CD4-positive, alpha-beta T cell (primary cell): Measurements from ENCODE around the gene NEURL1. TPM values are rescaled to one million over a fixed set of nuclear protein-coding genes. Genes with fewer than 3 reads are reported as not detected.
"Not testable (repeated sequence)": the region's sequence is repeated elsewhere in the genome, so short reads cannot be mapped to it uniquely, and the experiment has no call there.

Source experiments
- ATAC-seq: fragments of 200-7000 bp; cut with Tn5 transposase; one replicate; pipeline ENCODE4 v1.10.0; 2022; ENCODE audit warnings: mild to moderate bottlenecking; ENCODE audit not compliant: poor library complexity
- CTCF ChIA-PET: fragments of 350-600 bp; sonication (Branson Sonifier 250); formaldehyde crosslinking; loops from one replicate; lab custom pipeline; 2021; ENCODE audit warnings: antibody characterized with exemption, inconsistent platforms; lab: Charles Lee
- POLR2A ChIA-PET: fragments of 350-600 bp; sonication (Branson Sonifier 250); formaldehyde crosslinking; loops from one replicate; lab custom pipeline; 2021; ENCODE audit warnings: antibody characterized with exemption, inconsistent platforms; lab: Charles Lee
- DNase-seq, 14 experiments: peaks; one replicate each; pipeline ENCODE4 v3.0.0-alpha.2; 2013 to 2020; ENCODE audit warnings: mixed read lengths in 2 of 14
- H3K27ac ChIP-seq, 2 donors: one replicate each; pipeline versions ENCODE4 v1.5.1 to v1.7.0; 2013; ENCODE audit warnings: low read length in 2 of 2, low read depth in 1 of 2, mild to moderate bottlenecking in 1 of 2
- H3K27me3 ChIP-seq, 2 experiments: 1 replicate in 1 of 2; 2 replicates in 1 of 2; pipeline versions ENCODE4 v1.6.1 to v1.7.0; 2013; ENCODE audit warnings: low read length in 2 of 2, control low read depth in 1 of 2, mild to moderate bottlenecking in 1 of 2, moderate library complexity in 1 of 2; ENCODE audit not compliant: insufficient read depth in 2 of 2, control insufficient read depth in 1 of 2
- H3K36me3 ChIP-seq: one replicate; pipeline ENCODE4 v1.6.1; 2013; ENCODE audit warnings: low read length, control low read depth; ENCODE audit not compliant: insufficient read depth
- H3K4me1 ChIP-seq: one replicate; pipeline ENCODE4 v1.6.1; 2013; ENCODE audit warnings: low read length, control low read depth; ENCODE audit not compliant: insufficient read depth
- H3K4me3 ChIP-seq: one replicate; pipeline ENCODE4 v1.5.1; 2013; ENCODE audit warnings: mild to moderate bottlenecking, low read length, moderate library complexity
- H3K9me3 ChIP-seq, 2 experiments: 1 replicate in 1 of 2; 2 replicates in 1 of 2; pipeline versions ENCODE4 v1.6.1 to v1.7.0; 2013; ENCODE audit warnings: low read length in 2 of 2, mild to moderate bottlenecking in 2 of 2, control low read depth in 1 of 2, moderate library complexity in 1 of 2; ENCODE audit not compliant: control insufficient read depth in 1 of 2, insufficient read depth in 1 of 2
- H3K27ac Mint-ChIP-seq: one replicate; pipeline ENCODE4 v1.8.0; 2020; ENCODE audit warnings: mixed read lengths
- H3K27me3 Mint-ChIP-seq: one replicate; pipeline ENCODE4 v1.8.0; 2021; ENCODE audit warnings: mixed read lengths
- H3K36me3 Mint-ChIP-seq: one replicate; pipeline ENCODE4 v1.8.0; 2021; ENCODE audit warnings: low read depth, mixed read lengths
- H3K4me1 Mint-ChIP-seq: one replicate; pipeline ENCODE4 v1.8.0; 2021; ENCODE audit warnings: low read depth, mixed read lengths
- H3K4me3 Mint-ChIP-seq: one replicate; pipeline ENCODE4 v1.8.0; 2020; ENCODE audit warnings: mild to moderate bottlenecking, mixed read lengths
- H3K9me3 Mint-ChIP-seq: one replicate; pipeline ENCODE4 v1.8.0; 2020; ENCODE audit warnings: mixed read lengths
- intact Hi-C, 2 experiments: fragments of 100-400 bp; cut with DNase I in 1 of 2; cut with micrococcal nuclease in 1 of 2; formaldehyde crosslinking; loops; one replicate each; pipeline versions ENCODE4 v1.15.1 to v1.9.0; 2023 to 2025; cut with DNase I, micrococcal nuclease
- total RNA-seq, 174 experiments: library from RNA in 2 of 174; stranded (reverse) in 2 of 174; gene quantifications; one replicate each; pipeline ENCODE4 v1.2.3 and lab custom pipeline; 2021 to 2026
- TF ChIP-seq, protein P1 (sequence below): fragments of 200-600 bp; IDR thresholded peaks from one replicate; pipeline ENCODE4 v1.8.0; 2022; ENCODE audit warnings: antibody characterized with exemption, mild to moderate bottlenecking

The NEURL1 gene
- total RNA-seq, 2 experiments from 2014 or later, result 0.85 to 1.1 TPM

DNA sequence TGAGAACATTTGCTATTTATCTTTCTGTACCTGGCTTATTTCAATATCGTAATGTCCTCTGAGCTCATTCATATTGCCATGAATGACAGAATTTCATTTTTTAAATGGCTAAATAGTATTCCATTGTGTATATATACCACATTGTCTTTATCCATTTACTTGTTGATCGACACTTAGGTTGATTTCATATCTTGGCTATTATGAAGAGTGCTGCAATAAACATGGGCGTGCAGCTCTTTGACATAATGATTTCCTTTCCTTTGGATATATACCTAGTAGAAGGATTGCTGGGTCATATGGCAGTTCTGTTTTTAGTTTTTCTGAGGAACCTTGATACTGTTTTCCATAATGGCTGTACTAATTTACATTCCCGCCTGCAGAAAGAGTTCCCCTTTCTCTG is 30.2 kb downstream of the NEURL1 start:
- Mint-ChIP-seq H3K27ac (no peak overlapping the region), H3K36me3 (no peaks in the 10 kb centered on the region), H3K27me3 (peaks cover 18% of the 10 kb centered on the region), H3K4me3 (no peak overlapping the region), H3K9me3 (no peaks in the 10 kb centered on the region), H3K4me1 (no peaks in the 10 kb centered on the region)
- ChIA-PET CTCF (interaction anchor here (1.1 kb wide), 1 partner anchor 9 kb away, joined by 3 read pairs; no protein-coding TSS in a partner anchor), POLR2A (no interaction called here)
- TF ChIP-seq, protein P1, sequence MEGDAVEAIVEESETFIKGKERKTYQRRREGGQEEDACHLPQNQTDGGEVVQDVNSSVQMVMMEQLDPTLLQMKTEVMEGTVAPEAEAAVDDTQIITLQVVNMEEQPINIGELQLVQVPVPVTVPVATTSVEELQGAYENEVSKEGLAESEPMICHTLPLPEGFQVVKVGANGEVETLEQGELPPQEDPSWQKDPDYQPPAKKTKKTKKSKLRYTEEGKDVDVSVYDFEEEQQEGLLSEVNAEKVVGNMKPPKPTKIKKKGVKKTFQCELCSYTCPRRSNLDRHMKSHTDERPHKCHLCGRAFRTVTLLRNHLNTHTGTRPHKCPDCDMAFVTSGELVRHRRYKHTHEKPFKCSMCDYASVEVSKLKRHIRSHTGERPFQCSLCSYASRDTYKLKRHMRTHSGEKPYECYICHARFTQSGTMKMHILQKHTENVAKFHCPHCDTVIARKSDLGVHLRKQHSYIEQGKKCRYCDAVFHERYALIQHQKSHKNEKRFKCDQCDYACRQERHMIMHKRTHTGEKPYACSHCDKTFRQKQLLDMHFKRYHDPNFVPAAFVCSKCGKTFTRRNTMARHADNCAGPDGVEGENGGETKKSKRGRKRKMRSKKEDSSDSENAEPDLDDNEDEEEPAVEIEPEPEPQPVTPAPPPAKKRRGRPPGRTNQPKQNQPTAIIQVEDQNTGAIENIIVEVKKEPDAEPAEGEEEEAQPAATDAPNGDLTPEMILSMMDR, result no peak
- Histone ChIP-seq H3K4me3 (no peak overlapping the region), H3K4me1 (no peaks in the 10 kb centered on the region), H3K27me3 (peaks cover 0 to 4% of the 10 kb centered on the region in 2 experiments), H3K36me3 (no peaks in the 10 kb centered on the region), H3K9me3 (peaks cover 0 to 5% of the 10 kb centered on the region in 2 experiments), H3K27ac (no peak overlapping the region)
- intact Hi-C loops, result no loop called here
- DNase-seq, result no peak
- no peak for ATAC-seq

DNA sequence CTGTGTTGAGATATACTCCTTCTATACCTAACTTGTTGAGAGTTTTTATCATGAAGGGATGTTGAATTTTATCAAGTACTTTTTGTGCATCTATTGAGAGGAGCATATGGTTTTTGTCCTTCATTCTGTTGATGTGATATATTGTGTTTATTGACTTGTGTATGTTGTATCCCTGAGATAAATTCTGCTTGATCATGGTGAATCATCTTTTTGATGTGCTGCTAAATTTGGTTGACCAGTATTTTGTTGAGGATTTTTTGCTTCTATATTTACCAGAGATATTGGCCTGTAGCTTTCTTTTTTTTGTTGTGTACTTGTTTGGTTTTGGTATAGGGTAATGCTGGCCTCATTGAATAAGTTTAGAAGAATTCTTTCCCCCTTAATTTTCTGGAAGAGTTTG is 32.4 kb downstream of the NEURL1 start:
- H3K4me1 ChIP-seq, result no peaks in the 10 kb centered on the region
- H3K4me1 Mint-ChIP-seq, result no peaks in the 10 kb centered on the region
- intact Hi-C loops, result no loop called here
- no peaks in the 10 kb centered on the region for H3K36me3 Mint-ChIP-seq
- H3K9me3 Mint-ChIP-seq, result peaks cover 3% of the 10 kb centered on the region
- H3K27me3 ChIP-seq, result peaks cover 0 to 4% of the 10 kb centered on the region in 2 experiments
- no peak for DNase-seq
- no peak for ATAC-seq
- H3K36me3 ChIP-seq, result no peaks in the 10 kb centered on the region
- H3K27ac ChIP-seq, result no peak overlapping the region
- peaks cover 5% of the 10 kb centered on the region in 2 experiments for H3K9me3 ChIP-seq
- H3K27me3 Mint-ChIP-seq, result peaks cover 18% of the 10 kb centered on the region
- H3K4me3 ChIP-seq, result no peak overlapping the region
- no peak overlapping the region for H3K4me3 Mint-ChIP-seq
- H3K27ac Mint-ChIP-seq, result no peak overlapping the region
- TF ChIP-seq, protein P1, result no peak
- ChIA-PET CTCF (no interaction called here), POLR2A (no interaction called here)

DNA sequence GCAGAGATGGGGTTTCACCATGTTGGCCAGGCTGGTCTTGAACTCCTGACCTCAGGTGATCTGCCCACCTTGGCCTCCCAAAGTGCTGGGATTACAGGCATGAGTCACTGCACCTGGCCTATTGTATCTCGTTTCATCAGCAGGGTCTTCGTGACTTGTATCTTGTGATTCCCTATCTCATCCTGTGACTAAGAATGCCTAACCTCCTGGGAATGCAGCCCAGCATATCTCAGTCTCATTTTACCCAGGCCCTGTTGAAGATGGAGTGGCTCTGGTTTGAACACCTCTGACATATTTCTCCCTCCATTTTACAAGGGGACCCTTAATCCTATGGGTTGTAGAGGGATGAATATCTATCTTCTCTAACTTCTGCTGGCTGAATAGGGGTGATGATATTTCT is 34.0 kb downstream of the NEURL1 start:
- intact Hi-C loops, ATAC-seq: not testable (repeated sequence)
- peaks cover 18% of the 10 kb centered on the region for H3K27me3 Mint-ChIP-seq

GRCh38 chr10:103528549-103528948 is 35.0 kb downstream of the NEURL1 start:
- Histone ChIP-seq H3K36me3 (no peaks in the 10 kb centered on the region), H3K4me1 (no peaks in the 10 kb centered on the region), H3K9me3 (peaks cover 5 to 13% of the 10 kb centered on the region in 2 experiments), H3K27me3 (peaks cover 0 to 4% of the 10 kb centered on the region in 2 experiments), H3K4me3 (no peak overlapping the region), H3K27ac (no peak overlapping the region)
- ChIA-PET CTCF (no interaction called here), POLR2A (no interaction called here)
- no peak overlapping the region for H3K4me3 Mint-ChIP-seq
- ATAC-seq (no peak), DNase-seq (no peak)
- intact Hi-C loops, result no loop called here
- H3K27me3 Mint-ChIP-seq, result peaks cover 18% of the 10 kb centered on the region
- H3K9me3 Mint-ChIP-seq, result peaks cover 6% of the 10 kb centered on the region
- no peaks in the 10 kb centered on the region for H3K36me3 Mint-ChIP-seq
- H3K27ac Mint-ChIP-seq, result no peak overlapping the region
- TF ChIP-seq, protein P1, result no peak
- no peaks in the 10 kb centered on the region for H3K4me1 Mint-ChIP-seq

More for the DNA sequence above, 34.0 kb downstream of the NEURL1 start:
- CTCF ChIA-PET, POLR2A ChIA-PET, H3K27me3 ChIP-seq, DNase-seq, H3K4me1 ChIP-seq, H3K36me3 Mint-ChIP-seq, H3K36me3 ChIP-seq, H3K9me3 ChIP-seq, H3K4me1 Mint-ChIP-seq, H3K4me3 Mint-ChIP-seq, H3K27ac Mint-ChIP-seq, H3K27ac ChIP-seq, H3K9me3 Mint-ChIP-seq, H3K4me3 ChIP-seq: not testable (repeated sequence)
